Upper lobe of left lung (tissue), 6 donors: ENCODE measurements around the gene LRRC18. TPM values are rescaled to one million over a fixed set of nuclear protein-coding genes. Genes with fewer than 3 reads are reported as not detected.
A peak's percentile ranks its signal among the peaks of the same experiment; 100 is the strongest.

ENCODE experiments used
- ATAC-seq, 2 donors: fragments of 200-7000 bp; cut with Tn5 transposase; one replicate each; pipeline ENCODE4 v1.9.1; 2022; ENCODE audit warnings: mild to moderate bottlenecking in 2 of 2, moderate library complexity in 2 of 2; ENCODE audit not compliant: low FRiP score in 2 of 2
- DNase-seq, 2 donors: peaks; one replicate each; pipeline ENCODE4 v3.0.0-alpha.2; 2019 to 2020
- H3K27ac ChIP-seq, 4 donors: fragments of 200-600 bp; sonication (generic); one replicate each; pipeline ENCODE4 v1.5.1; 2016 to 2019
- H3K27me3 ChIP-seq, 4 donors: fragments of 200-600 bp; sonication (generic); one replicate each; pipeline ENCODE4 v1.5.1; 2017 to 2019
- H3K36me3 ChIP-seq, 4 donors: fragments of 200-600 bp; sonication (generic); one replicate each; pipeline ENCODE4 v1.5.1; 2016 to 2019
- H3K4me1 ChIP-seq, 4 donors: fragments of 200-600 bp; sonication (generic); one replicate each; pipeline ENCODE4 v1.5.1; 2018 to 2019
- H3K4me3 ChIP-seq, 4 donors: fragments of 200-600 bp; sonication (generic); one replicate each; pipeline ENCODE4 v1.5.1; 2017 to 2019; ENCODE audit warnings: mild to moderate bottlenecking in 2 of 4, moderate library complexity in 1 of 4
- H3K9me3 ChIP-seq, 4 donors: fragments of 200-600 bp; sonication (generic); one replicate each; pipeline ENCODE4 v1.5.1; 2018 to 2019
- EP300 ChIP-seq, 4 donors: sonication (generic); formaldehyde crosslinking; IDR thresholded peaks; one replicate each; pipeline ENCODE4 v1.5.1; 2017; ENCODE audit warnings: antibody characterized with exemption in 4 of 4, control low read depth in 2 of 4
- POLR2A ChIP-seq, 4 donors: fragments of 450-650 bp; IDR thresholded peaks; one replicate each; pipeline ENCODE4 v1.5.1; 2016 to 2017; ENCODE audit warnings: antibody characterized with exemption in 4 of 4, mild to moderate bottlenecking in 2 of 4
- POLR2AphosphoS5 ChIP-seq, 2 donors: sonication (generic); formaldehyde crosslinking; IDR thresholded peaks; one replicate each; pipeline ENCODE4 v1.5.1; 2017; ENCODE audit warnings: antibody characterized with exemption in 2 of 2
- WGBS, 2 donors: methylation state at CpG; one replicate each; pipeline ENCODE4 v1.1.5; 2017 to 2018; 5-methylcytosine and 5-hydroxymethylcytosine counted together
- total RNA-seq, 6 donors: library from RNA; depleted of rRNA in 4 of 6; stranded (reverse); fragments of >200 nt in 4 of 6; gene quantifications; one replicate each; pipeline versions ENCODE4 v1.1.0 to v1.2.1, GENCODE V29; 2016 to 2021
- TF ChIP-seq, protein P1 (sequence below), 6 experiments: fragments of 450-650 bp in 4 of 6; fragments of 200-600 bp in 2 of 6; sonication (generic) in 2 of 6; IDR thresholded peaks; one replicate each; pipeline ENCODE4 v1.5.1; 2016 to 2019; ENCODE audit warnings: antibody characterized with exemption in 6 of 6
- donor health status: DM: no; HTN: no; CAD: no; lungs with moderate emphysema.
- donor health status: DM: no; HTN: yes; CAD: no; lungs with severe emphysema.

Gene LRRC18
- total RNA-seq, 6 donors from 2014 or later: 0.43 to 13.6 (median 2.2) TPM; not detected in 1

DNA sequence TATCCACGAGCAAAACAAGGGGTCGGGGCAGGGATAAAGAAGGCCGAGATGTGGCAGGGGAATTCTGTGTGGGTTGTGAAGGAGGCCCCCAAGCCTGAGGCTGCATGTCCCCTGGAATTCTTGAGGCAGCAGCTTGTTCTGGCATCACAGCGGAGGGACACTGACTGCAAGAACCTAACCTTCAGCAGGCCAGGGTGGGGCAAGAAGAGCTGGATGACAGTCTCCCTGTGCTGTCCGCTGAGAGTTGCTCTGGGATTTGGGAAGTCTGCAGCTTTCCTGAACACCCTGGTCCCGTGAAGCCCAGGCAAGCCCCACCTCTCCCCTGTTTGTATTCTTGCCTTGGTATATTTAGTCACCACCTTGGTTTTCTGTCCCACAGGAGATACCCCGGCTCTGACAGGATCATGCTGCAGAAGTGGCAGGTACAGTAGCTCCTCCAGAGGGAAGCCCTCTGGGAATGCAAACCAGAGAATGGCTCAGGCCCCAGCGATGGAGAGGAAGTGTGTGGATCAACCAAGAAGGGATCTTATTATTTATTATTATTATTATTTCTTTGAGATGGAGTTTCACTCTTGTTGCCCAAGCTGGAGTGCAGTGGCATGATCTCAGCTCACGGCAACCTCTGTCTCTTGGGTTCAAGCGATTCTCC, 1.9 kb upstream of the LRRC18 start:
- DNase-seq: no peak
- no peaks in the 10 kb centered on the region for H3K27me3 ChIP-seq
- no peak for ATAC-seq
- no peaks in the 10 kb centered on the region for H3K4me1 ChIP-seq
- no peaks in the 10 kb centered on the region for H3K9me3 ChIP-seq
- H3K36me3 ChIP-seq: no peaks in the 10 kb centered on the region
- no peak overlapping the region for H3K27ac ChIP-seq
- H3K4me3 ChIP-seq: no peak overlapping the region
- TF ChIP-seq EP300 (IDR thresholded peaks at IDR 0.05) (no peak), POLR2AphosphoS5 (IDR thresholded peaks at IDR 0.05) (no peak), POLR2A (IDR thresholded peaks at IDR 0.05) (no peak)
- TF ChIP-seq, protein P1, sequence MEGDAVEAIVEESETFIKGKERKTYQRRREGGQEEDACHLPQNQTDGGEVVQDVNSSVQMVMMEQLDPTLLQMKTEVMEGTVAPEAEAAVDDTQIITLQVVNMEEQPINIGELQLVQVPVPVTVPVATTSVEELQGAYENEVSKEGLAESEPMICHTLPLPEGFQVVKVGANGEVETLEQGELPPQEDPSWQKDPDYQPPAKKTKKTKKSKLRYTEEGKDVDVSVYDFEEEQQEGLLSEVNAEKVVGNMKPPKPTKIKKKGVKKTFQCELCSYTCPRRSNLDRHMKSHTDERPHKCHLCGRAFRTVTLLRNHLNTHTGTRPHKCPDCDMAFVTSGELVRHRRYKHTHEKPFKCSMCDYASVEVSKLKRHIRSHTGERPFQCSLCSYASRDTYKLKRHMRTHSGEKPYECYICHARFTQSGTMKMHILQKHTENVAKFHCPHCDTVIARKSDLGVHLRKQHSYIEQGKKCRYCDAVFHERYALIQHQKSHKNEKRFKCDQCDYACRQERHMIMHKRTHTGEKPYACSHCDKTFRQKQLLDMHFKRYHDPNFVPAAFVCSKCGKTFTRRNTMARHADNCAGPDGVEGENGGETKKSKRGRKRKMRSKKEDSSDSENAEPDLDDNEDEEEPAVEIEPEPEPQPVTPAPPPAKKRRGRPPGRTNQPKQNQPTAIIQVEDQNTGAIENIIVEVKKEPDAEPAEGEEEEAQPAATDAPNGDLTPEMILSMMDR (IDR thresholded peaks at IDR 0.05): no peak
- 87 to 89% methylated on average over 8 to 10 of the region's 10 CpGs for WGBS, 2 donors

GRCh38 chr10:48940958-48941357, 1.3 kb upstream of the LRRC18 start:
- no peaks in the 10 kb centered on the region for H3K36me3 ChIP-seq
- H3K27ac ChIP-seq: no peak overlapping the region
- TF ChIP-seq EP300 (IDR thresholded peaks at IDR 0.05) (no peak), POLR2AphosphoS5 (IDR thresholded peaks at IDR 0.05) (no peak), POLR2A (IDR thresholded peaks at IDR 0.05) (no peak)
- TF ChIP-seq, protein P1 (IDR thresholded peaks at IDR 0.05): no peak
- ATAC-seq (no peak), DNase-seq (no peak)
- no peaks in the 10 kb centered on the region for H3K4me1 ChIP-seq
- no peak overlapping the region for H3K4me3 ChIP-seq
- no peaks in the 10 kb centered on the region for H3K27me3 ChIP-seq
- 68 to 76% methylated on average over 7 of the region's 7 CpGs for WGBS, 2 donors
- H3K9me3 ChIP-seq: no peaks in the 10 kb centered on the region

DNA sequence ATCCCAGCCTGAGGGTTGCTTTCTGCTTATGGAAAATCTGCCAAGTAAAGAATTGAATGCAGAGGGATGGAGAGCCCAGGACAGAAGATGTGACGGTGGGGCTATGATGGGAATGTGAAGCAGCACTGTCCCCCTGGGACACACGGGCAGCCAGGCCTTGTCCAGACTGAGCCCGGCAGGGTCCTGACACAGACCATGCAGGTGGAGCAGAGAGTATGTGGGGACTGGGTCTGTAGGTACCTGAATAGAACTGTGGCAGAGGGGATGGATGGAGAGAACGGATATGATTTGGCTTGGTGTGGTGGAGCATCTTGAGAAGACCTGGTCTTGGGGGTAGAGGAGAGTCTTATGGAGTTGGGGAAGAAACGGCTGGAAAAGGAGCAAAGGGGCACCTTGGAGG, 732 bp upstream of the LRRC18 start:
- Histone ChIP-seq H3K36me3 (no peaks in the 10 kb centered on the region), H3K27ac (no peak overlapping the region), H3K27me3 (no peaks in the 10 kb centered on the region), H3K9me3 (no peaks in the 10 kb centered on the region), H3K4me1 (no peaks in the 10 kb centered on the region), H3K4me3 (no peak overlapping the region)
- no peak for TF ChIP-seq EP300 (IDR thresholded peaks at IDR 0.05)
- TF ChIP-seq, protein P1 (IDR thresholded peaks at IDR 0.05): no peak
- TF ChIP-seq POLR2A (IDR thresholded peaks at IDR 0.05): no peak
- TF ChIP-seq POLR2AphosphoS5 (IDR thresholded peaks at IDR 0.05): no peak
- no peak for DNase-seq
- WGBS, 2 donors: 94 to 95% methylated on average over 5 of the region's 5 CpGs
- peak in 1 of 2 donors; percentile 32 for ATAC-seq

DNA sequence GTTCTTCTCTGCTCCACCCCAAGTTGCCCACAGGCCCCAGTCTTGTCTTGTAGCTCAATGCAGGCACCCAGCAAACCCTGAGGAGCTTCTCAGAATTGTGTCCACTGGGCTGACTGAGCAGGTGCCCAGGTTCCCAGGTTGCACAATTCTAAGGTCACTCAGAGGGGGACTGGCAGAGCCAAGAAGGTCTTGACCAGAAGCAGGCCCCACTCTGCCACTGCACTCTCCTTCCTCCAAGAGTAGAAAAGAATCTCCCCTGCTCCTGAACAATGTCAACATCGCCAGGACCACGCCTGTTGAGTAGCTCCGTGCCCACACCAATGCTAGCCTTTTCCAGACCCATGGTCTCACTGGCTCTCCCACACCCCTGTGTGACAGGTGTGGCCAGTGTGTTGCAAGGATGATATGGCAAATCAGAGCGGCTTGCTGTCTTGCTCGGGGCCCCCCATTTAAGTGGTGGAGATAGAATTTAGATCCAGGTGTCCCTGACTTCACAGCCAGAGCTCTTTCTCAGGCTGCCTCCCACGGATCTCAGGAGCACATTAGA, 577 bp downstream of the LRRC18 start:
- ATAC-seq (no peak), DNase-seq (no peak)
- no peaks in the 10 kb centered on the region for H3K27me3 ChIP-seq
- H3K4me1 ChIP-seq: no peaks in the 10 kb centered on the region
- H3K9me3 ChIP-seq: no peaks in the 10 kb centered on the region
- TF ChIP-seq POLR2A (IDR thresholded peaks at IDR 0.05): no peak
- TF ChIP-seq EP300 (IDR thresholded peaks at IDR 0.05): no peak
- no peak for TF ChIP-seq POLR2AphosphoS5 (IDR thresholded peaks at IDR 0.05)
- TF ChIP-seq, protein P1 (IDR thresholded peaks at IDR 0.05): no peak
- H3K4me3 ChIP-seq: no peak overlapping the region
- H3K36me3 ChIP-seq: no peaks in the 10 kb centered on the region
- WGBS, 2 donors: 73 to 76% methylated on average over 5 to 6 of the region's 6 CpGs
- H3K27ac ChIP-seq: no peak overlapping the region

GRCh38 chr10:48938281-48938680, 1.4 kb downstream of the LRRC18 start:
- Histone ChIP-seq H3K27me3 (no peaks in the 10 kb centered on the region), H3K4me3 (no peak overlapping the region), H3K36me3 (no peaks in the 10 kb centered on the region), H3K4me1 (no peaks in the 10 kb centered on the region), H3K9me3 (no peaks in the 10 kb centered on the region), H3K27ac (no peak overlapping the region)
- WGBS, 2 donors: 84 to 100% methylated on average over 1 to 2 of the region's 2 CpGs
- ATAC-seq (no peak), DNase-seq (no peak)
- TF ChIP-seq EP300 (IDR thresholded peaks at IDR 0.05) (no peak), POLR2A (IDR thresholded peaks at IDR 0.05) (no peak), POLR2AphosphoS5 (IDR thresholded peaks at IDR 0.05) (no peak)
- TF ChIP-seq, protein P1 (IDR thresholded peaks at IDR 0.05): no peak
